Measurements from ENCODE around the gene PDSS2.

- TF ChIP-seq EZH2 (IDR thresholded peaks at IDR 0.05; ENCODE audit: borderline replicate concordance, low read length) (no peak), CTCF (IDR thresholded peaks at IDR 0.05; ENCODE audit: low read length) (no peak)
Measured at GRCh38 chr6:107448776-107449175, 10.6 kb downstream of the PDSS2 start.

All from OCI-LY1 (cell line).